Loucy (cell line): Measurements from ENCODE around the gene LRRC73.

Experiments used
- EZH2phosphoT487 ChIP-seq: fragments of 200-600 bp; IDR thresholded peaks from 2 replicates; pipeline ENCODE4 v1.6.1; 2018; ENCODE audit warnings: antibody characterized with exemption, mild to moderate bottlenecking, moderate library complexity, borderline replicate concordance
- TF ChIP-seq, protein P1 (sequence below): fragments of 200-600 bp; sonication (generic); conservative IDR thresholded peaks from 2 replicates; pipeline ENCODE4 v1.5.1; 2014; ENCODE audit warnings: mild to moderate bottlenecking, antibody characterized with exemption, low read length

DNA sequence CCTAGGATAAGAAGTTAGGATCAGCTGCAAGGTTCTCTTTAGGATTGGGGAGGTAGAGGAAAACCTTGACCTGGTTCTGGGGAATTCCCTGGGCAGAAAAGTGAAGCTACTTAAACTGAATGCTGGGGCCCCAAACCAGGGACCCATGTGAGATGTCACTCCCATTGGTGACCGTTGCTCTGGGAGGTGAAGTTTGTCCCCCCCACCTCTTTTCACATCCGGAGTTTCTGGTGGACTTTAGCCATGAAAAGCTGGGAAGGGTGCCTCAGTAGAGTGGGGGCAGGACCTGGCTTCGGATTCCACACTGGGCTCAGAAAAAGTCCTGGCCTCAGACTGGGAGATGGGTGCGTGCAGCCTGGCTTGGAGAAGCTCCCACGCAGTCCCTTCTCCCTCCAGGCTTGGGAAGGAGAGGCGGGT lies 19.6 kb downstream of the LRRC73 start:
- TF ChIP-seq, protein P1, sequence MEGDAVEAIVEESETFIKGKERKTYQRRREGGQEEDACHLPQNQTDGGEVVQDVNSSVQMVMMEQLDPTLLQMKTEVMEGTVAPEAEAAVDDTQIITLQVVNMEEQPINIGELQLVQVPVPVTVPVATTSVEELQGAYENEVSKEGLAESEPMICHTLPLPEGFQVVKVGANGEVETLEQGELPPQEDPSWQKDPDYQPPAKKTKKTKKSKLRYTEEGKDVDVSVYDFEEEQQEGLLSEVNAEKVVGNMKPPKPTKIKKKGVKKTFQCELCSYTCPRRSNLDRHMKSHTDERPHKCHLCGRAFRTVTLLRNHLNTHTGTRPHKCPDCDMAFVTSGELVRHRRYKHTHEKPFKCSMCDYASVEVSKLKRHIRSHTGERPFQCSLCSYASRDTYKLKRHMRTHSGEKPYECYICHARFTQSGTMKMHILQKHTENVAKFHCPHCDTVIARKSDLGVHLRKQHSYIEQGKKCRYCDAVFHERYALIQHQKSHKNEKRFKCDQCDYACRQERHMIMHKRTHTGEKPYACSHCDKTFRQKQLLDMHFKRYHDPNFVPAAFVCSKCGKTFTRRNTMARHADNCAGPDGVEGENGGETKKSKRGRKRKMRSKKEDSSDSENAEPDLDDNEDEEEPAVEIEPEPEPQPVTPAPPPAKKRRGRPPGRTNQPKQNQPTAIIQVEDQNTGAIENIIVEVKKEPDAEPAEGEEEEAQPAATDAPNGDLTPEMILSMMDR = no peak
- TF ChIP-seq EZH2phosphoT487 = no peak
